GOT3 (cell line): ENCODE results near the gene GUK1.

Experiments used
- DNase-seq: peaks from one replicate; lab custom pipeline; 2025; ENCODE audit warnings: mixed read lengths; lab: John Stamatoyannopoulos, UW

GUK1 gene

DNA sequence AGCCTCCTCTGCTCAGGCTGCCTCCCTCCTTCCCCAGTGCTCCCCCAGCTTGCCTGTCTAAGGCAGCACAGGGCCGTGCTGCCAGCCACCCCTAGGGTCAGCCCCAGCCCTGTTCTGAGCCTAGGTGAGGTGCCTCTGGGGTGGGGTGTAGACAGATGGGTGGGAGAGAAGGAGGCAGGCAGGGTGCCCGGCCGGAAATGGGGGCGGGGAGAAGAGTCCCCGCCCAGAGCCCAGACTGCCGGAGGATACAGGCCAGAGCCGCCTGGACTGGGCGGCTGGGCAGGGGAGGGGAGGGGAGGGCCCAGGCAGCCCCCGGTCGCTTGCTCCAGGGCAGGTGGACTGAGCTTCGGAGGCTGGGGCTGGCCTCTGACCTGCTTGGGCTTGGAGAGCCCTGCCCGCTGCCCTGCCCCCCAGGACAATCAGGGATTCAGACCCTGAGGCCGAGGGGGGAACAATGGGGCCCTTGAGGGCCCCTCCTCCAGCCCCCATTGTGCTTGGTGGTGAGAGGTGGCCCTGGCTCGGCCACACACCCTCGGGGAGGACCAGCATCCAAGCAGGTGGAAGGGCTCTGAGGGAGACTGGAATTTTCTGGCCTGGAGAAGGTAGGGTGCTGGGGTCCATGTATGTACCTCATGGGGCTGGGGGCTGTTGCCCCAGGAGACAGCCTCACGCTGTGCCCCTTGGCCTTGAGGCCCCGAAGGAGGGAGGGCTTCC is 9.5 kb downstream of the GUK1 start, which contains the start of gene GJC2:
TSS of gene GJC2 (plus strand) at position 525 of the 714 bp plus-strand sequence. CDS start 7,829 bp downstream, outside the sequence.
- no peak for DNase-seq

DNA sequence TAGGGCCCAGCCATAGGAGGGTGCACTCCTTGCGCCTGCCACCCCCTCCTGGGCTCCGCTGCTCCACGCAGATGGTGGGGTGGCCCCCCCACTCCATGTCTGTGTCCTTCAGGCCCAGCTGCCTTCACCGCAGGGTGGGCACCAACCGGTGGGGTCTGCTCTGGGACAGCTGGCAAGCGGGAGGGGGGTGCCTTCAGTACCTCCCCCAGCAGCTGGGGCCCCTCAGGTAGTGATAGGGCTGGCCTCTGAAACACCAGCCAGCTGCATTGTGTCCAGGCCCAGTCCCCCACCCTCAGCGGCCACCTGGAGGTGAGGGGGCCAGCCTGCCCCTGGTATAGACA is 10.0 kb downstream of the GUK1 start:
- no peak for DNase-seq

DNA sequence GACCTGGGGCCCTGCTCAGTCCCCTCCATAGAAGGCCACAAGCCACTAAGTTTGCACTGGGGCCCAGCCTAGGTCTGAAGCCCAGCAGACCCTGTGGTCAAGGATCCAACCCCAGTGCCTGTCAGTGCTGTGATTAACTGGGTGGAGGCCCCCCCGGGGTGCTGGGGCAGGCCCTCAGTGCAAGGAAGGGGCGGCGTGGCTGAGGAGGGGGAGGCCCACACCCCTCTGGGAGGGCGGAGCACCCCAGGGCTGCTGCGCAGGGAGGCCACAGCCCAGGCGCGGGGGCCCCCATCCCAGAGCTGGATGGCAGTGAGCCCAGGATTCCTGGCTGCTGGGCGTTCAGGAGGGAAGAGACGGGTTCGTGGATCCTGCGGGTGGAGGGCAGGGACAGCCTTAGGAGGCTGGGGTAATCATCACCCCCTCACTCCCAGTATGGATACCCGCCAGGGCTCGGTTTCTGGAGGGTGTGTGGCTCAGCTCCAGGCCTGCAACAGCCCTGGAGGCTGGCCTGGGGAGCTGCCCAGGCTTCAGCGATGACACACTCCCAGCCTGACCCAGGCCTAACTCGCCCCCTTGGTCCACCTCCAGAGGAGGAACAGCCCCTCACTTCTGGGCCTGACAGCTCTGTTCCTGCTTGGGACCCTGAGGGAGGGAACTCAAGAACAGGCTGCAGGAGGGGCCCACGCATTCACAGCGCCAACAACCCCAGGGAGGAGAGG is 10.5 kb downstream of the GUK1 start:
- DNase-seq = peak; percentile 60

DNA sequence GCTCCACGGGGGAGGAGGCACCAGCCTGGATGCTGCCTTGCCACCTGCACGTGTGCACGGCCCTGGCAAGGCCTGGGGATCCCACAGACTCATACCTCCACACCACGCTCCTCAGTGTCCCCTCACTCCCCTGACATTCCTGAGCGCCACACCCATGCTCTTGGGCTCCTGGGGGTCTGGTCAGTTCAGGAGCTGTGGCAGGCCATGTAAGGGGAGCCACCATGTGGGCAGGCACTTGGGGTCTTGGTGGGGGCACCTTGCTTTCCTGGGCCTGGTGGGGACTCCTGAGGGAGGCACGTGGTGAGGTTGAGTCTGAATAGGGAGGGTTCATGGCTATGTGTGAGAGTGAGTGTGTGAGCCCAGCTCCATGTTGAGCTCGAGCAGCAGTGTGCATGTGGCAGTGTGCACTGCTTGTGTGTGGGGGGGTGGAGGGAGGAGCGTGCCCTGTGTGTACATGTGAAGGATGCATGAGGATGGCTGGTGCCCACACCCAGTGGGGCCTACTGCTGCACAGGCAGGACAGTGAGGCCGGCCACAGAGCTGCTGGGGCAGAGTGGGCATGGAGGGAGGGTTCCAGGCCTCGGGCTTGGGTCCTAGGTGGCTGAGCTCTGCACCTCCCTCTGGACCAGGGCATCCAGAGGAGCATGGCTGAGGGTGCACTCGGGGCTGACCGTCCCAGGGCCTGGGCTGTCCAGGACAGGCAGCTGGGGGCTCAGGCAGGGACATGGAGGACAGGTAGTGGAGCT is 11.3 kb downstream of the GUK1 start:
- no peak for DNase-seq

DNA sequence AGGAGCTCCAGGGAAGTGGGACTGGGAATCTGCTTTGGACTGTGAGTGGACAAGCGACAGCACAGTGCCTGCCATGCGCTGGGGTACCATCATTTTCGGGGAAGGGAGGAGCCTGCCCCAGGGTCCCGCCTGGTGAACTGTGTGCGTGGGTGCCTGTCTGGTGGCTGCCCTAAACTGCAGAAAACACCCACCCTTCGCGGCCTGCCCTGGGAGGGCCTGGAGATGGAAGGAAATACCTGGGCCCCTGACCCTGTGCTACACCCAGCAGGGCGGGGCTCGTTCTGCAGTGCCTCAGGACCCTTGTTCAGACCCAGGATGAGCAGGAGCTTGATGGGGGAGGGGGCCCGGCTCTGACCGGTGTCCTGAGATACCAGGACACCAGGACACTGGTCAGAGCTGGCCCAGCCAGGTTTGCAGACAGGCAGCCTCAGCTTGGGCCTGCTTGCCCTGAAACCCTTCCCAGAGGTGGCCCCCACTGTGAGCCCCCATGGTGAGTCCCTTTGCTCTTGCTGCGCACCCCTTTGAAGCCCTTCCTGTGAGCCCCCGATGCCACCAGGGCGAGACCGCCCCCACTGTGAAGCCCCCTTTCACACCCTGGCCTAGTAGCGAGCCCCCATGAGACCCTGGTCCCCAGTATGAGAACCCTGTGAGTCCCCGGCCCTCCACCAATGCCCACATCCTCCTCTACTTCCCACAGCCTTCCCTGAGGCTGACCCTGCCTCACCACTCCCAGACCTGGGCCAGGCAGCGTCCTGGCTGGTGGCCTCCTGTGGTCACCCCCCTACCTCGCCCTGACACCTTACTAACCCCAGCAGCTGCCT is 12.2 kb downstream of the GUK1 start:
- no peak for DNase-seq

DNA sequence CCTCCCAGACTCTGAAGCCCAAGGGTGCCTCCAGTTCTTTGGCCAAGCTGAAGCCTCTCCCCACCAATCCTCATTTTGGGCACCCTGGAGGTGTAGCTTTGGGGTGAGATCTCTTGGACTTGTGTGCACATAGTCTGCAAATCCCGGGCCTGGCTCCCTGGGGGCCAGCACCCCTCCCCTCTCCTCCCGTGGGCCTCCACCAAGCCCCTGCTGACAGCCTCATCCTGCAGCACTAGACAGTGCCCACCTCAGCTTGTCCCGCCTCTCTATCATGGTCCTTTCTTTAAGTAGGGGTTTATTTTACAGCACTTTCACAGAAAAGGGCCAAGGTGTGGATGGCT is 12.8 kb downstream of the GUK1 start:
- DNase-seq = no peak

DNA sequence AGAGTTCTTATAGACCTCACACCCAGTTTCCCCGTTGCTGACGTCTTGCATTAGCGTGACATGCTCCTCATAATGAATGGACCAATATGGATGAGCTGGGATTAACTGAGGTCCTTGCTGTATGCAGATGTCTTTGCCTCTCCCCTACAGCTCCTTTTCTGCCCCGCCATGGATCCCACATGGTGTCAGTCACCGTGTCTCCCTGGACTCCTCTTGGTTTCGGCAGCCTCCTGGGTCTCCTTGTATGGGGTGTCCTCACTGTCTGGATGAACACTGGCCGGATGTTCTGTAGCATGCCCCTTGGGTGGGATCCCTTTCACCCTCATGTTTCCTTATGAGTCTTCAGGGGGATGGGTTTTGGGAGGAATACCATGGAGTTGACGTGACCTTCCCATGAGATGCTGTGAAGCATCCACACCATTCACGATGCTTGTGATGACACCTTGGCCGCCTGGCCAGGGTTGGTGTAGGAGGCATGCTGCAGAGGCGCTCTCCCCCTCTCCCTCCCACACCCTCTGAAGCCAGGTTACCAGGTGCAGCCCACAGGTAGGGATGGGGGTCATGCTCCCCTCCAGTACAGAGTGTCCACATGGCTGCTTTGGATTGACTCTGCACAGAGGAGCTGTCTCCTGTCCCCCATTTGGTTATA is 14.1 kb downstream of the GUK1 start:
- no peak for DNase-seq

DNA sequence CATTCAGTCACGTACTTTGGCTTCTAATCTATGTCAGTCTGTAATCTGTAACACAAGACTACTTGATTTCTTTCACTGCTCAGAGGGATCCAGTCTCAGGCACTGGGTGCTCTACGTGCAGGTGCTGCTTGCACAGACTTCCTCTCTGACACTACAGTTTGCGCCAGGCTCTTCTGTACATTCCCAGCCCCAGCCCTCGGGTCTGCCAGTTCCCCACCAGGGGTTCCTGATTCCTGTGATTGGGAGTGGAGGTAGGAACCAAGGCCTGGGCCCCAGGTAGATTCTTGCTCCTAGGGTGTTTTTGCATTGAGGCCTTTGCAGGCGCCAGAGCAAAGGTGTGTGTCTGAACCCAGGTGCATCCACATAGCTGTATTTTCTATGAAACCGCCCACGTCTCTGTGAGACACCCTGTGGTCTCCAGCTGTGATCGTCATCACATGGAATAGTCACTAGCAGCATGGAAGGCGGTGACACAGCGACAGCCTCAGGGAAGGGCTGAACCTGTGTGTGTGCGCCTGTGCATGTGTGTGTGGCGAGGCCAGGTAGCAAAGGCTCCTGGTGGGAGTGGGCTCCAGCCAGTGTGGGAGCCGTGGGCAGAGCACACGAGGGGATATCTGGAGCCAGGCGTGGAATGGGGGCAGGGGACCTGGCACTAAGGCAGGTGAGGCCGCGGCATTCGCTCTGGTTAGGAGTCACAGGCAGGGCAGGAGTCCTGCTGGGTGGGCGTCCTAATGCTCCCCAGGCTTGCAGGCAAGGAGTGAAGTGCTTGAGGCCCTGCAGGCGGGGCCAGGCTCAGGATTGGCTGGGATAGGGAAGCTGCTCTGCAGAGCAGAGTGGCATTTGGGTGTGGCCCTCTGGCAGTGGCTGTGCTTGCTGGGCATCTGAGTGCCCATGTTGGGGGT is 14.8 kb downstream of the GUK1 start:
- DNase-seq = no peak

DNA sequence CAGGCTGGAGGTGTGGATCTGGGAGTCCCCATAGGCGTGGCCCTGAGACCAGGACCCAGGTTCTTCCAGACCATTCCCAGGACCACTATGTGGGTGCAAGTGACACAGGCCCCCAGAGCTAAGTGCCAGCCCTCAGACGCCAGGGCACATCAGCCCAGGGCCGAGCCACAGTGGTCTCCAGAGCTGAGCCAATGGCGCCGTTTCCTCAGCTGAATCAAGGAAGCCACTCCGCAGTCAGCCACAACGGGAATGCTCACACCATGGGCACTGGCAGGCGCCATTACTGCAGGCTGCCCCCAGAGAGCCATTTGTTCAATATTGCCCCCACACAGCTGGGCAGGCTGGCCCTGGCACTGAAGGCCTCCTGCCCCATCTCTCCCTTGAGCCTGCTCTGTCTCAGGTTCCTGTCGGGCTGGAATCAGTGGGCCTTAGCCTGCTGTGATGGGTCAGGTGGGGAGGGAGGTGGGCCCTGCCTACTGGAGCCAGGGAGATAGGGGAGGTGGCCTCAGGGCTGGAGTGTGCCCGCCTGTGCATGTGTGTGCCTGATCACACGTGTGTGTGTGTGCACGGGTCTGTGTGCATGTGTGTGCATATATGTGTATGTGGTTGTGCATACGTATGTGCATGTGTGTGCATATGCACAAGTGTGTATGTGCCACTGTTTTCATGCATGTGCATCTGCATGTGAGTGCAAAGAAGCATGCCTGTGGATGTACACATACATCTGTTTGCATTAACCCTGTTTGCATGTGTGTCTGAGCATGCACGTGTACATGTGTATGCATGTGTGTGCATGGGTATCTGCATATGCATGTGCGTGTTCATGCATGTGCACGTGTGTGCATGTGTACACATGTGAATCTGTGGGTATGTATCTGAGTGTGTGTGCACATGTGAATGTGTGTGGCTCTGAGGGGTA is 15.8 kb downstream of the GUK1 start:
- DNase-seq = no peak

DNA sequence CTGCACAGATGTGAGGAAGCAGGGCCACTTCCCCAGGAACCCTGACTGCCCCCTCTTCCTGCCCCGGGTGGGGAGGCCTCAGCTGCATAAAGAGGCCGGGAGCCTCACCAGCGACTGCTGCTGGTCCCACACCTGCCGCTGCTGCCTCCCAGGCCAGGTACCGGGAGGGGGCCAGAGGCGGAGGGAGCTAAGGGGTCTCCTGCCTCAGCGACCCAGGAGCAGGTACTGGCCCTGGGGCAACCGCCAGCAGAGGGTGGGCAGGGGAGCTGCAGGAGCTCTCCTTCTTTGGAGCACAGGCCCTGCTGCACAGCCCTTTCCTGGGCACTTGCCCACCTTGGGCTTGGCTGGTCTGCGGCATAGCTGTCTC is 16.4 kb downstream of the GUK1 start:
- DNase-seq = no peak

DNA sequence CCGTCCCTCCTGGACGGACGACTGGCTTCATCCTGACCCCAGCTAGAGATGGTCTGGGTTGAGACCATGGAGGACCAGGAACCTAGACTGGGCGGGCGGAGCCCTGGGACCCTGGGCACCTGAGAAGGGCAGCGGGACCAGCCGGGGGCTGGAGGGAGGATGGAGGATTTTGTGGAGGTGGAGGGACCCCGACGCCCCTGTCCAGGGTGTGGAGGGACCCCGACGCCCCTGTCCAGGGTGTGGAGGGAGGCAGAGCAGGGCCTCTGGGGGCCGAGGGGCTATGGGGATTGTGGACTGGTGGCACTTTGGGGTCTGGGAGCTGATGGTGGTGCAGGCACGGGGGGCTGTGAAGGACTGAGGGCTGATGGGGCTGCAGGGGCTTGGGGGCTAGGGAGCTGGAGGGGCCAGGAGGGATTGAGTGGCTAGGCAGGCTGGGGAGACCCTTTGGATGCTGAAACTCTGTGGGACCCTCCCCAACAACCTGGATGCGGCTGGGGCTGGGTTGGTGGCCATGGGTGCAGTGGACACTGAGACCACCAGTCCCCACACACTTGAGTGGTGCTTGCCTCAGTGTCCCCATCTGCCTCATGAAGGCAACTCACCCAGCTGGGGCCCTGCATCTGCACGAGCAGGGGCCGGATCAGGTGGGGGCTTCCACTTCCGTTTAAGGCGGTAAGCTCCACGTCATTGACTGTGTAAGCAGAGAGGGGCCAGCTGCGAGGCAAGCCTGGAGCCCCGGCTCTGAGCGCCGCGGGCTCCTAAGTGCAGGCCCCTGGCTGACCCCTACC is 17.1 kb downstream of the GUK1 start:
- DNase-seq = no peak

DNA sequence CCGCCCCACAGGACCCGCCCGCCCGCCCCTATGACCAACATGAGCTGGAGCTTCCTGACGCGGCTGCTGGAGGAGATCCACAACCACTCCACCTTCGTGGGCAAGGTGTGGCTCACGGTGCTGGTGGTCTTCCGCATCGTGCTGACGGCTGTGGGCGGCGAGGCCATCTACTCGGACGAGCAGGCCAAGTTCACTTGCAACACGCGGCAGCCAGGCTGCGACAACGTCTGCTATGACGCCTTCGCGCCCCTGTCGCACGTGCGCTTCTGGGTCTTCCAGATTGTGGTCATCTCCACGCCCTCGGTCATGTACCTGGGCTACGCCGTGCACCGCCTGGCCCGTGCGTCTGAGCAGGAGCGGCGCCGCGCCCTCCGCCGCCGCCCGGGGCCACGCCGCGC is 17.6 kb downstream of the GUK1 start:
- DNase-seq = no peak

DNA sequence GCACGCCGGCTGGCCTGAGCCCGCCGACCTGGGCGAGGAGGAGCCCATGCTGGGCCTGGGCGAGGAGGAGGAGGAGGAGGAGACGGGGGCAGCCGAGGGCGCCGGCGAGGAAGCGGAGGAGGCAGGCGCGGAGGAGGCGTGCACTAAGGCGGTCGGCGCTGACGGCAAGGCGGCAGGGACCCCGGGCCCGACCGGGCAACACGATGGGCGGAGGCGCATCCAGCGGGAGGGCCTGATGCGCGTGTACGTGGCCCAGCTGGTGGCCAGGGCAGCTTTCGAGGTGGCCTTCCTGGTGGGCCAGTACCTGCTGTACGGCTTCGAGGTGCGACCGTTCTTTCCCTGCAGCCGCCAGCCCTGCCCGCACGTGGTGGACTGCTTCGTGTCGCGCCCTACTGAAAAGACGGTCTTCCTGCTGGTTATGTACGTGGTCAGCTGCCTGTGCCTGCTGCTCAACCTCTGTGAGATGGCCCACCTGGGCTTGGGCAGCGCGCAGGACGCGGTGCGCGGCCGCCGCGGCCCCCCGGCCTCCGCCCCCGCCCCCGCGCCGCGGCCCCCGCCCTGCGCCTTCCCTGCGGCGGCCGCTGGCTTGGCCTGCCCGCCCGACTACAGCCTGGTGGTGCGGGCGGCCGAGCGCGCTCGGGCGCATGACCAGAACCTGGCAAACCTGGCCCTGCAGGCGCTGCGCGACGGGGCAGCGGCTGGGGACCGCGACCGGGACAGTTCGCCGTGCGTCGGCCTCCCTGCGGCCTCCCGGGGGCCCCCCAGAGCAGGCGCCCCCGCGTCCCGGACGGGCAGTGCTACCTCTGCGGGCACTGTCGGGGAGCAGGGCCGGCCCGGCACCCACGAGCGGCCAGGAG is 18.3 kb downstream of the GUK1 start:
- no peak for DNase-seq

DNA sequence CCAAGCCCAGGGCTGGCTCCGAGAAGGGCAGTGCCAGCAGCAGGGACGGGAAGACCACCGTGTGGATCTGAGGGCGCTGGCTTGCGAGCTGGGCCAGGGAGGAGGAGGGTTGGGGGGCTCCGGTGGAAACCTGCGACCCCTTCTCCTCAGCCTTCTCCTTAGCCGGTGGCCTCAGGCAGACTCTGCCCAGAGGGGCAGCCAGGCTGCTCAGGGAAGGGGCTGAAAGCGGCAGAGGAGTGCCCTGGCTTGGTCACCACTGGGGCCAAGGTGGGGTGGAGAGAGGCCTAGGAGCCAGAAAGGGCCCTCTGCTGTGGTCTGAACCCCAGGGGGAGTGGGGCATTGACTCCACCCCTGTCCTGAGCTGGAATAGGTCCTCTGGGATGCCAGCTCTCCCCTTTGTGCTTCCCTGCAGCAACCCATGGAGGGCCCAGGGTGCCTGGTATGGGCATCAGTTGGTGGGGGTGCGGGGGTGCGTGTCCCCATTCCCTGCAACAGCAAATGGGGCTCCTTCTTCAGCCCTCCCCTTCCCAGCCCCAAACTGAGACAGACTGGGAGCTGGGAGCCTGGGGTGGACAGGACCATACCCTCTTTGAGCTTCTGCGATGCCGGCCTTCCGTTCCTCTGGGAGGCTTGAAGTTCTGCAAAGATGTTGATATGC is 19.1 kb downstream of the GUK1 start:
- DNase-seq = no peak

DNA sequence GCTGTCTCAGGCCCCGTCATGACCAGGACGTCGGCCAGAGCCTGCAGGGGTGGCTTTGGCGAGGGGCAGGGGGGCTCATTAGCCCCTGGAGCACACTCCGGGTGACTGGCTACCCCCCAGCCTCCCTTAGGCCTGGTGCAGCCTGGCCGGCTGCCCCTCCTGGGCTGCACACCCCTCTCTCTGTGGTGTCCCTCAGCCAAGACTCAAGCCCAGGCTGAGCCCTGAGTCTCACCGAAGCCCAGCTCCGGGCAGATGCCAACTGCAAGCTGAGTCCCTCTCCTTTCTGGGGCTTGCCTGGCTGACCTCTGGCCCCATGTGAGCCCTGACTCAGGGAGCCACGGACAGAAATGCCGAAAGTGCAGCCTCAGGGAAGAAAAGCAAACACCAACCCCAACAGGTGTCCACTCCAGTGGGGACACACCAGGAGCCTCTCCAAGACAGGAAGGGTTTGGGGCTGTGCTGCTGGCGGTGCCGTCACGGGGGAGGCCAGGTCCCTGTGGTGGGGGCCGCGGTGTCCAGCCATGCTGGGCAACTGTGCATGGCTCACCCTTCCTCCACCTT is 20.2 kb downstream of the GUK1 start:
- DNase-seq = no peak

DNA sequence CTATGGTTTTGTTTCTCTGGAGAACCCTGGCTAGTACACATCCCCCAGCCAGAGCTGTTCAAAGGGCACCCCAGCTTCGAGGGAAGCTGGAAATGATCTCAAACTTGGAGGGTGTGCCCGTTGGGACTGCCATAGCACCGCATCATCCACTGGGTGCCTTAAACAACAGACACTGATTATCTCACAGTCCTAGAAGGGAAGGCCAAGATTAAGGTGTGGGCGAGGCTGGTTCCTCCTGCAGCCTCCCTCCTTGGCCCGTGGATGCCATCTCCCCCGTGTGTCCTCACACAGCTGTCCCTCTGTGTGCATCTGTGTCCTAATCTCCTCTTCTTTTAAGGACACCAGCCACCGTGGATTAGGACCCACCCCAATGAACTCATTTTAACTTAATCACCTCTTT is 21.3 kb downstream of the GUK1 start:
- no peak for DNase-seq

DNA sequence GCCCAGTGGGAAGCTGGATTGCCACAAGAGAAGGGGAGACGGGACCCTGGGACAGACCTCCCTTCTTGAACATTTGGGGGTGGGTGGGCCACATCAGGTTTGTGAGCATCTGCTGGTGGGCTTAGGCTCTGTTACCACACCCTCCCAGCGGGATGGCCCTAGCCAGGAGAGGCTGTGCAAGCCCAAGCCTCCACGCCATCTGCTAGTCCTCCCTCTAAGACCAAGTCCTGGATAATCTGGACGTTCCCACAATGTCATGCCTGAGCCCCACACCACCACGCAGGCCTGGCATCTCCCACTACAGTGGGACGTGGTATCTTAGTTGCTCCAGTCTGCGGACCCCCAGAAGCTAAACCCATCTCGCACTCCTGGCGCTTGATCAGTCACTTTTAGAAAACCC is 21.8 kb downstream of the GUK1 start:
- DNase-seq = no peak
